ENCODE data around the gene MYZAP.

The MYZAP gene

GRCh38 chr15:57655053-57655452 is 63.3 kb downstream of the MYZAP start:
- Histone ChIP-seq H3K27me3 (ENCODE audit: insufficient read depth, low read length, poor library complexity, severe bottlenecking) (peaks cover 12% of the 10 kb centered on the region), H3K4me3 (ENCODE audit: low read length, poor library complexity, severe bottlenecking) (no peak overlapping the region), H3K4me1 (ENCODE audit: insufficient read depth, low read length, poor library complexity, severe bottlenecking) (no peaks in the 10 kb centered on the region), H3K9me3 (ENCODE audit: insufficient read depth, low read depth, low read length) (no peaks in the 10 kb centered on the region), H3K9me2 (replicated peaks; ENCODE audit: low read depth, low read length) (no peaks in the 10 kb centered on the region), H3K9ac (ENCODE audit: low read depth, low read length, poor library complexity, severe bottlenecking) (no peak overlapping the region), H4K20me1 (ENCODE audit: insufficient read depth, low read length, poor library complexity, severe bottlenecking) (no peaks in the 10 kb centered on the region), H2AFZ (ENCODE audit: low read length) (no peak overlapping the region), H3K4me2 (ENCODE audit: low read depth, low read length, poor library complexity, severe bottlenecking) (no peak overlapping the region), H3F3A (ENCODE audit: low read depth) (no peaks in the 10 kb centered on the region), H3K79me2 (ENCODE audit: insufficient read depth, low read length) (no peaks in the 10 kb centered on the region), H3K36me3 (ENCODE audit: insufficient read depth, low read length) (no peaks in the 10 kb centered on the region)
- TF ChIP-seq, protein P1, sequence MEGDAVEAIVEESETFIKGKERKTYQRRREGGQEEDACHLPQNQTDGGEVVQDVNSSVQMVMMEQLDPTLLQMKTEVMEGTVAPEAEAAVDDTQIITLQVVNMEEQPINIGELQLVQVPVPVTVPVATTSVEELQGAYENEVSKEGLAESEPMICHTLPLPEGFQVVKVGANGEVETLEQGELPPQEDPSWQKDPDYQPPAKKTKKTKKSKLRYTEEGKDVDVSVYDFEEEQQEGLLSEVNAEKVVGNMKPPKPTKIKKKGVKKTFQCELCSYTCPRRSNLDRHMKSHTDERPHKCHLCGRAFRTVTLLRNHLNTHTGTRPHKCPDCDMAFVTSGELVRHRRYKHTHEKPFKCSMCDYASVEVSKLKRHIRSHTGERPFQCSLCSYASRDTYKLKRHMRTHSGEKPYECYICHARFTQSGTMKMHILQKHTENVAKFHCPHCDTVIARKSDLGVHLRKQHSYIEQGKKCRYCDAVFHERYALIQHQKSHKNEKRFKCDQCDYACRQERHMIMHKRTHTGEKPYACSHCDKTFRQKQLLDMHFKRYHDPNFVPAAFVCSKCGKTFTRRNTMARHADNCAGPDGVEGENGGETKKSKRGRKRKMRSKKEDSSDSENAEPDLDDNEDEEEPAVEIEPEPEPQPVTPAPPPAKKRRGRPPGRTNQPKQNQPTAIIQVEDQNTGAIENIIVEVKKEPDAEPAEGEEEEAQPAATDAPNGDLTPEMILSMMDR (conservative IDR thresholded peaks at IDR 0.05; ENCODE audit: low read length): no peak
- no peak for TF ChIP-seq EZH2phosphoT487 (IDR thresholded peaks at IDR 0.05; ENCODE audit: borderline replicate concordance)

- Histone ChIP-seq H3K4me1 (ENCODE audit: insufficient read depth, low read length, poor library complexity, severe bottlenecking) (no peaks in the 10 kb centered on the region), H3K4me2 (ENCODE audit: low read depth, low read length, poor library complexity, severe bottlenecking) (no peak overlapping the region), H3K9me3 (ENCODE audit: insufficient read depth, low read depth, low read length) (no peaks in the 10 kb centered on the region), H3K9ac (ENCODE audit: low read depth, low read length, poor library complexity, severe bottlenecking) (no peak overlapping the region), H3K27me3 (ENCODE audit: insufficient read depth, low read length, poor library complexity, severe bottlenecking) (peaks cover 12% of the 10 kb centered on the region), H2AFZ (ENCODE audit: low read length) (no peak overlapping the region), H3K79me2 (ENCODE audit: insufficient read depth, low read length) (no peaks in the 10 kb centered on the region), H4K20me1 (ENCODE audit: insufficient read depth, low read length, poor library complexity, severe bottlenecking) (no peaks in the 10 kb centered on the region), H3K36me3 (ENCODE audit: insufficient read depth, low read length) (no peaks in the 10 kb centered on the region), H3K4me3 (ENCODE audit: low read length, poor library complexity, severe bottlenecking) (no peak overlapping the region), H3K9me2 (replicated peaks; ENCODE audit: low read depth, low read length) (no peaks in the 10 kb centered on the region), H3F3A (ENCODE audit: low read depth) (no peaks in the 10 kb centered on the region)
- TF ChIP-seq, protein P1 (conservative IDR thresholded peaks at IDR 0.05; ENCODE audit: low read length): peak; percentile 22; the same call in 1 of the 2 replicates
- no peak for TF ChIP-seq EZH2phosphoT487 (IDR thresholded peaks at IDR 0.05; ENCODE audit: borderline replicate concordance)
These were observed 64.1 kb downstream of the MYZAP start for GRCh38 chr15:57655809-57656208.

DNA sequence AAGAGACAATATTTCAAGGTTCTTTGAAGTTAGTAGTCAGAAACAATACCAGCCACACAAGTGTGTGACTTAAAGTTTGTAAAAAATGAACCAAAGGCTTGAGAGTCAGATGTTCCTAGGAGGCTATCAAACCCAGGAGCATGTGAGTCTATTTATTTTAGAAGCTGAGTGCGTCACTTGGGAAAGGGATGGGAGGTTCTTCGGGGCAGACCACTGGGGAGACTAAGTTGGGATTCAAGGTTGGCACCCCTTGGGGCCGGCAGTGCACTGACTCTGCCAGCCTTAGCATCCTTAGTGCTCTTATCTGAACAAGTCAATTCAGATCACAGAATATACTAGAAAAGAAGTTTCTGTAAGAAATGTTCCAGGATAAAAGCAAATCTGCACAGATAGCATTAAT is 64.7 kb downstream of the MYZAP start:
- H3K4me1 ChIP-seq (ENCODE audit: insufficient read depth, low read length, poor library complexity, severe bottlenecking): no peaks in the 10 kb centered on the region
- H3K4me2 ChIP-seq (ENCODE audit: low read depth, low read length, poor library complexity, severe bottlenecking): no peak overlapping the region
- no peaks in the 10 kb centered on the region for H3K9me3 ChIP-seq (ENCODE audit: insufficient read depth, low read depth, low read length)
- peaks cover 12% of the 10 kb centered on the region for H3K27me3 ChIP-seq (ENCODE audit: insufficient read depth, low read length, poor library complexity, severe bottlenecking)
- no peak overlapping the region for H2AFZ ChIP-seq (ENCODE audit: low read length)
- no peaks in the 10 kb centered on the region for H3F3A ChIP-seq (ENCODE audit: low read depth)
- no peak overlapping the region for H3K9ac ChIP-seq (ENCODE audit: low read depth, low read length, poor library complexity, severe bottlenecking)
- H3K36me3 ChIP-seq (ENCODE audit: insufficient read depth, low read length): no peaks in the 10 kb centered on the region
- H3K4me3 ChIP-seq (ENCODE audit: low read length, poor library complexity, severe bottlenecking): no peak overlapping the region
- no peaks in the 10 kb centered on the region for H3K9me2 ChIP-seq (replicated peaks; ENCODE audit: low read depth, low read length)
- no peaks in the 10 kb centered on the region for H3K79me2 ChIP-seq (ENCODE audit: insufficient read depth, low read length)
- no peak for TF ChIP-seq EZH2phosphoT487 (IDR thresholded peaks at IDR 0.05; ENCODE audit: borderline replicate concordance)
- TF ChIP-seq, protein P1 (conservative IDR thresholded peaks at IDR 0.05; ENCODE audit: low read length): no peak
- H4K20me1 ChIP-seq (ENCODE audit: insufficient read depth, low read length, poor library complexity, severe bottlenecking): no peaks in the 10 kb centered on the region

All from Loucy (cell line).